Endometrium (tissue), 2 donors: ENCODE results near the gene TMIGD3.
A peak's percentile ranks its signal among the peaks of the same experiment; 100 is the strongest.

Experiments
- FAIRE-seq: peaks from 2 replicates; lab custom pipeline; 2012; peaks lifted over from hg19 to GRCh38; lab: Jason Lieb, UNC
- donor health status: control.
- donor health status: control.

Gene TMIGD3

DNA sequence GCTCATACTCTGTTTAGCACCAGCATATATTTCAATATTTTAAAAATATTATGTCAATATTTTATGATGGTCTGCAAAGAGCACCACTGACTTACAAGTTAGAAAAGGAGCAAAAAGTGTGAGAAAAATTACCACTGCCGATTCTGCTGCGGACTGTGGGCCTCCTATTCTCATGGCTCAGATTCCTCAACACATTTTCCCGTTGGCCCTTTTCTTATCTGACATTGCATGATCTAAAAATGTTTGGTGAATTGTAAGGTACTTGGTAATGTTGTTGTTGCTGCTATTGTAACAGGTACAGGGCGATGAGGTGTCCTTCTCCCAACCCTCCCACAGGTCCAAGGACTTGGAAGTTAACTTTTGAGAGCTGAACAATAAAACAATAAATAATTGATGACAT is 28.9 kb downstream of the TMIGD3 start:
- FAIRE-seq, result no peak

DNA sequence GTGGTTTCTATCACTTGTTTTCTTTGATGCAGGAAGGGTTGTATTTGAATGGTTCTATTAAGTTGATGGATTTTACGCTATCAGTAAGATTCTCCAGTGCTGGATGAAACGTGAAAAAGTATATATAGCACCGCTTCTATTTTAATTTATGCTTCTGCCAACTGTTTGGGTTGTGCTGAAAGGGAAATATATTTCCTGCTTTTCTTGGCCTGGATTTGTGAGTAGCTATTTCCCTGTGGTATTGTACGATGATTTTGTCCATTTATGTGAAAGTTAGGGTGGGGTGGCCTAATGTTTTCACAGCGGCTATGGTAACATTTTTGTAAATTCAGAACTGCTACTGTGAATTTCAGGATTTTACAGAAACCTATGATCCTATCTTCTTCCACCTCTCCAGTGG is 29.3 kb downstream of the TMIGD3 start:
- no peak for FAIRE-seq

GRCh38 chr1:111471538-111471937 is 31.9 kb downstream of the TMIGD3 start:
- FAIRE-seq, result no peak

- no peak for FAIRE-seq
These were observed 32.4 kb downstream of the TMIGD3 start for GRCh38 chr1:111471012-111471411.

DNA sequence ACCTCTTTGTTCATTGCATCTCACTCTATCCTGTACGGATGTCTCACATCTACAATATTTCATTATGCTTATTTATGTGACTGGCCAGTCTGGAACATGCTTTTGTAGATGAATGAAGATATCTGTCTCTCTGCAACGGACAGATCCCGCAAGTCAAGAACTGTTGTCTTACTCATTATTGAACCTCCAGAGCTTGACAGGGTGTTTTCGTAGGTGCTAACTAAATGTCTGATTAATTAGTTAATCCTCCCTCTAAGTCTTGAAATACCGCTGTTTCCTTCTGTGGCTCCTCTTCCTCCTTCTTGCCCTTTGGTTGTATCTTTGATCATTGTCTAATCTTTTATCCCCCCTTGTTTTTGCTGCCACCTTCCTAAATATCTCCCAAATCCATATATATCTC is 32.8 kb downstream of the TMIGD3 start:
- no peak for FAIRE-seq

DNA sequence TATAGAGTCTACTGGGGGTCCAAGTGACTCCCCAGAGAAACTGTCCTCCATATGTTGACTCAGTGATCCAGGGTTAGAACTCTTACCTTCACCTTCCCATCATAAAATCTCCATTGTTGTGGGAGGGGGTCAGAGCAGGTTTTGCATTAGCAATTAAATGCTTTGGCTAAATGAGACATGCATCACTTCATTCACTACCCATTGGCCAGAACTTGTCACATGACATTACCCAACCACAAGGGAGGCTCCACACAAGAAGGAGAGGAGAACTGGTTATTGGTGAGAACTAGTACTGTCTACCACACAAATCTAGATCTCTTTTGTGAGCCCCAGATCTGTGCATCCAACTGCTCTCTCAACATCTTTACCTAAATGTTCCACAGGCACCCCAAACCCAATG is 33.9 kb downstream of the TMIGD3 start:
- FAIRE-seq, result no peak

DNA sequence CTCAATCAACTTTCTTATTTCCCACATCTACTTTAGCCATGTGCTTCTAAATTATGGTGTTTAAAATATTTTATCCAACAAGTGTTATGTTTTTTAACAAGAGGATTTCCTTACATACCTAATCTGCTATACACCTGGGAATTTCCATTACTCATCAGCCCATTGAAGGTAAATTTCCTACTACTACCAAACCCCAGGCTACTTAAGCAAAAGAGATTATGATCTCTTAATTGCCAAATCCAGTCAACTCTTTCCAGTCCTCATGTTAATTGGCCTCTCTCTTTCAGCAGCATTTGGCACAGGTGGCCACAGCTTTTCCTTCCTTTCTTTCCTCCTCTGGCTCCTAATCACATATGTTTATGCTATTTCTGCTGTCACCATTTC is 34.7 kb downstream of the TMIGD3 start:
- no peak for FAIRE-seq

DNA sequence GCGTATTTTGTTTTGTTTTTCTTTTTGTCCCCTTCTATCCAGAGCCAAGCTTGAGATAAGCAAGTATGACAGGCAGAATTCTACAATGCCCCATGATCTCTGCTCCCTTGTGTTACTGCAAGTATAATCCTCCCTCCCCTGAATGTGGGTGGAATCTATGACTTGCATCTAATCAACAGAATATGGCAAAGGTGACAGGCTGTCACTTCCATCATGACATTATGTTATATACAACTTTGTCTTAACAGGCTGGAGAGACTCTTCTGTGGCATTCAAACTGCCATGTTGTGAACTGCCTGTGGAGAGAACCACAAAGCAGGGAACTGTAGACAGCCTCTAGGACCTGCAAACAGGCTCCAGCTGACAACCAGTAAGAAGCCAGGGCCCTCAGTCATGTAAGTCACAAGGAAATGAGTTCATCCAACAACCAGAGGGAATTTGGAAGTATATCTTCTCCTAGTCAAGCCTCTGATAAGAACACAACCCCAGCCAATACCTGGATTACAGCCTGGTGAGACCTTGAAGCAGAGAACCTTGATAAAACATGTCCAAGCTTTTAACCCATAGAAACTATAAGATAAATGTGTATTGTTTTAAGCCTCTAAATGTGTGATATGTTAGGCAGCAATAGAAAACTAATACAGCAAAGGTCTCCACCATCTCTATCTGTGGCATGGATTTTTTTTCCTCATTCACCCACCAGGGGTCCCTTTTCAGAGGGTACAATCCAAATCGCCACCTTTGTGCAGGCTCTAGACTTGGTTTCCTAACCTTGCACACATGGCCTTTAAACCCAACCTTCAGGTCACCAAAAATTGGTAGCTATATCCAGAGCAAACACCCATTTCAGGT is 35.3 kb downstream of the TMIGD3 start:
- no peak for FAIRE-seq

DNA sequence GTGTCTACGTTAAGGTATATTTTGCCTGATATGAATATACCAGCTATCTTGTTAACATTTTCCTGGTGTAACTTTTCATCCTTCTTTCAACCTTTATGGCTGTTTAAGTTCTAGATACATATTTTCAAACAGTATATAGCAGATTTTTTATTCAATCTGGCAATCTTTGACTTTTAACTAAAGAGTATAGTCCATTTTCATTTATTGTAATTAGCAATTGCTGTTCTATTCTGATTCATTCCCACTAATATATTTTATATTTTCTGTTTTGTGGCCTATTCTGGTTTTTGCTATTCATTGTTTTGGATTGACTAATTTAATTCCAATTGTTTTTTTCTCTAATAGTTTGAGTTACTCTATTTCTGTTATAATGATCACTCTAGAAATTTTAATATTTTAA is 37.0 kb downstream of the TMIGD3 start:
- no peak for FAIRE-seq

GRCh38 chr1:111465754-111466153 is 37.7 kb downstream of the TMIGD3 start:
- FAIRE-seq, result no peak

DNA sequence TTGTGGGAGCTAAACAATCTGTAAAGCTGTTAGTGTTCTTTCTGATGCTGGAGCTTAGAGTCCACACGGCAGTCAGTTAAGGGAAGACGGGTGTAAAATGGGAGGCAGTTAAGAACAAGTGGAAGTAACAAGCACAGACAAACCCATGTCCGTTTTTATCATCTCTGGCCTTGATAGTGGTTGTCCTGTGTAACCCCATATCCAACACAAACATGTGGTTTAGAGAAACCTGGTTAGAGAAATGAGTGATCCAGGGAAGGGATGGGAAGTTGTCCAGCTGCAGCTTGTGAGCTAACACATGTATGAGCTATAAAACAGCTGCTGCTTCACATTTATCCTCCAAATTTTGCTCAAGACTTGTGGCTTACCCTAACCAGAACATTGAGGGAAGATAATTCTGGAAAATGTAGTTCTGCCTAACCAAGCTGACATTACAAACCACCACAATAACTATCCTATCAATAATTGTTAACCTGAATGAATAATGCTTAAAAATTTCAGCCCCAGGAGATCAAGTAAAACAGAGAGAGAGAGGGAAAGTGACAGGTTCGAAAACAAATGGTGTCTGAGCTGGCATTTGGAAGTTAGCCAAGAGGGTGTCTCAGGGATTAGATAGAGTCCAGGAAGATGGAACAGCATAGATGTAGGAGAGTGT is 40.3 kb downstream of the TMIGD3 start:
- no peak for FAIRE-seq

DNA sequence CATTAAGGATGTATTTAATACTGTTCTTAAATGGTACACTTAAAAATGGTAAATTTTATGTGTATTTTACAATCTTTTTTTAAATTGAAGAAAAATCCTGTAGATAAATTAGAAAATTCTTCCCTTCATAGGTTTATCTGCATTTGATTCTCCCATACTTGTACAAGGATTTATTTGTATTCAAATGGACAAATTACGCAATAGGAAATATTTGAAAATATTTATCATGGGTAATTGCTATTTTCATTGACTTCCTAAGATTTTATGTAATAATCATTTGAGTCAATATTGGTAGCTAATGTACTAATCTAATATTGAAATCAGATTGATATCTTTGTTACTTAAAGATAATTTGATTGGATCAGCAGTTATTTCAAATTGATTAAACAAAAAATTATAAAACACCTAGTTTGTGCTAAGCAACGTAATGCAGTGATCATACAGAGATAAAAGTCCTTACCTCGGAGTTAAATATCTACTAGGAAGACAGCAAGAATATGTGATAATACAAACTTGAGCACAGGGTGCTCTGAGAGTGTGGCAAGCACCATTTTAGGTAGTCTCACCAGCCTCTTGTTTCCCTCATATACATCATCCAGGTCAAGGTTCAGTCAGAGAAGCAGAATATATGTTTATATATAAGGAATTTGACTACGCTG is 40.9 kb downstream of the TMIGD3 start:
- FAIRE-seq, result no peak

DNA sequence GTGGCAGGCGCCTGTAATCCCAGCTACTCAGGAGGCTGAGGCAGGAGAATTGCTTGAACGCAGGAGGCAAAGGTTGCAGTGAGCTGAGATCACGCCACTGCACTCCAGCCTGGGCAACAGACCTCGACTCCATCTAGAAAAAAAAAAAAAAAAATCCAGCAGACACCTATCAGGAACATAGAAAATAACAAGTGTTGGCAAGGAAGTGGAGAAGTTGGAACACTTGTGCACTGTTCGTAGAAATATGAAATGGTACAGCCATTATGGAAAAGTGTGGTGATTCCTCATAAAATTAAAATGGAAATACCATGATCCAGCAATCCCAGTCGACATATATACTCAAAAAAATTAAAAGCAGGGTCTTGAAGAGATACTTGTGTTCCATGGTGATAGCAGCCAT is 41.7 kb downstream of the TMIGD3 start:
- no peak for FAIRE-seq

GRCh38 chr1:111455642-111456031 is 47.8 kb downstream of the TMIGD3 start:
- no peak for FAIRE-seq

GRCh38 chr1:111454859-111455641 is 48.4 kb downstream of the TMIGD3 start:
- no peak for FAIRE-seq

DNA sequence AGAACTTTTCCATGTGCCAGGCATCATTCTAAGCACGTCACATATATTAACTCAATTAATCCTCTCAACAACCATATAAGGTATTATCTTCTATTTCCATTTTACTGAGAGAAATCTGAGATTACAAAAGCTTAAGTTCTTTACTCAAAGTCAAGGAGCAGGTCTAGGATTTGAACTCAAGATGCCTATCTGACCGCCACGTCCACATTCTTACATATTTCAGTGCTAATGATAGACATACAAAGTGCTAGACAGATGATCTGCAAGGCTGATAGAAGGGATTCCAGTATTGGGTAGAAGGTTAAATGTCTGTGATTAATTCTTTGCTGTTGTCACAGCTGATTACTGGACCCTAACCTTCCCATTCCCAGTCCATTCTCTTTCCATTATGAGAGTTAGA is 49.7 kb downstream of the TMIGD3 start:
- no peak for FAIRE-seq

GRCh38 chr1:111452581-111452980 is 50.9 kb downstream of the TMIGD3 start:
- FAIRE-seq, result no peak

- no peak for FAIRE-seq
These were observed 53.2 kb downstream of the TMIGD3 start for GRCh38 chr1:111450185-111450584.

- no peak for FAIRE-seq
These were observed 53.8 kb downstream of the TMIGD3 start for GRCh38 chr1:111449703-111450017.

- FAIRE-seq, result peak; percentile 98
These were observed 54.3 kb downstream of the TMIGD3 start, which contains the start of the genes ATP5PB and WDR77 for GRCh38 chr1:111448918-111449702. Gene ATP5PB (plus strand): TSS chr1:111449464. CDS start chr1:111449542, 78 bp downstream. Gene WDR77 (minus strand): TSS chr1:111449256. CDS start chr1:111449169, 87 bp downstream.

DNA sequence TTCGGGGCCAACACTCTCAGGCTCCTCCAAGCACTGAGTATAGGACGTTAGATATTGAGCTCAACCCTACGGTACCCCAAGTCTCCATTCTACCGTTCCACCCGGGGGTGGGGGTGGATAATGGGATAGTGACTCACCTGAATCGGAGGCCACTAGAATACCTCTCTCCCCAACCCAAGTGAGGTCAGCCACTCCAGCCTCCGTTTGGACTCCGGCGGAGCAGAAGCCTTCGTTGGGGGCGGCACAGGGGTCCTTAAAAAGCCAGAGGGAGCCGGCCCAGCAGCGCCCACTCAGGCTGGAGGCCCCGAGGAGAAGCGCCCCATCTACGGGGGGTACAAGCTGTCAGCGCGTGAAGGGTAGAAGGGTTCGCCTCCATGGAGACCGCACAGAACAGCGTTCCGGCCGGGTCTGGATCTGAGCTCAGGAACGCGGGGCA is 54.9 kb downstream of the TMIGD3 start:
- FAIRE-seq, result no peak
